RCC 7860 (cell line): ENCODE results near the gene TPSD1.
A peak's percentile ranks its signal among the peaks of the same experiment; 100 is the strongest.
"Not testable (repeated sequence)": the region's sequence is repeated elsewhere in the genome, so short reads cannot be mapped to it uniquely, and the experiment has no call there.

ENCODE experiments used
- DNase-seq: peaks from one replicate; pipeline ENCODE4 v3.0.0-alpha.2; 2015; ENCODE audit warnings: low spot score
- FAIRE-seq: peaks from 2 replicates; lab custom pipeline; 2012; peaks lifted over from hg19 to GRCh38; lab: Jason Lieb, UNC

TPSD1 gene

GRCh38 chr16:1295465-1295864 is 39.6 kb downstream of the TPSD1 start:
- FAIRE-seq: no peak
- DNase-seq: no peak

- not testable (repeated sequence) for FAIRE-seq, DNase-seq
Observed at GRCh38 chr16:1296688-1297017, 40.8 kb downstream of the TPSD1 start.

GRCh38 chr16:1297018-1297696 is 41.3 kb downstream of the TPSD1 start:
- DNase-seq (peak; percentile 95), FAIRE-seq (peak; percentile 87)

- FAIRE-seq (no peak), DNase-seq (no peak)
Observed at GRCh38 chr16:1298406-1298805, 42.5 kb downstream of the TPSD1 start.

- FAIRE-seq (no peak), DNase-seq (no peak)
Observed at GRCh38 chr16:1299012-1299867, 43.4 kb downstream of the TPSD1 start.

- no peak for DNase-seq
- no peak for FAIRE-seq
Observed at GRCh38 chr16:1299868-1300203, 44.0 kb downstream of the TPSD1 start.

GRCh38 chr16:1300664-1301476 is 45.0 kb downstream of the TPSD1 start:
- DNase-seq (peak; percentile 13), FAIRE-seq (no peak)

- no peak for DNase-seq
- FAIRE-seq: no peak
Observed at GRCh38 chr16:1301562-1301961, 45.7 kb downstream of the TPSD1 start.

- DNase-seq (no peak), FAIRE-seq (no peak)
Observed at GRCh38 chr16:1305823-1306222, 50.0 kb downstream of the TPSD1 start.

GRCh38 chr16:1306334-1306733 is 50.5 kb downstream of the TPSD1 start:
- DNase-seq (no peak), FAIRE-seq (no peak)

- DNase-seq: peak; percentile 52
- no peak for FAIRE-seq
Observed at GRCh38 chr16:1308036-1308976, 52.4 kb downstream of the TPSD1 start.
